GM18499 (cell line): ENCODE measurements around the gene SLC47A2.
"Not testable (repeated sequence)": the region's sequence is repeated elsewhere in the genome, so short reads cannot be mapped to it uniquely, and the experiment has no call there.

Experiments
- ATAC-seq: cut with Tn5 transposase; IDR thresholded peaks from one replicate; pipeline ENCODE4 v1.9.1; 2021; ENCODE audit warnings: moderate number of reproducible peaks; ENCODE audit not compliant: insufficient read depth, unreplicated experiment

SLC47A2 gene

GRCh38 chr17:19673623-19674022 lies 42.8 kb downstream of the SLC47A2 start:
- ATAC-seq: no peak

GRCh38 chr17:19672009-19672750 lies 44.2 kb downstream of the SLC47A2 start:
- ATAC-seq: no peak

GRCh38 chr17:19671433-19671832 lies 45.0 kb downstream of the SLC47A2 start:
- no peak for ATAC-seq

- no peak for ATAC-seq
These were observed 45.5 kb downstream of the SLC47A2 start for GRCh38 chr17:19670908-19671307.

- not testable (repeated sequence) for ATAC-seq
These were observed 46.7 kb downstream of the SLC47A2 start for GRCh38 chr17:19669680-19670079.

GRCh38 chr17:19664821-19665181 lies 51.6 kb downstream of the SLC47A2 start:
- no peak for ATAC-seq

- ATAC-seq: no peak
These were observed 52.1 kb downstream of the SLC47A2 start for GRCh38 chr17:19664136-19664820.

GRCh38 chr17:19663097-19663496 lies 53.3 kb downstream of the SLC47A2 start:
- ATAC-seq: no peak

GRCh38 chr17:19661121-19661520 lies 55.3 kb downstream of the SLC47A2 start:
- no peak for ATAC-seq

- no peak for ATAC-seq
These were observed 56.0 kb downstream of the SLC47A2 start for GRCh38 chr17:19660219-19660870.

GRCh38 chr17:19659366-19660177 lies 56.8 kb downstream of the SLC47A2 start:
- ATAC-seq: no peak

GRCh38 chr17:19656851-19657581 lies 59.4 kb downstream of the SLC47A2 start:
- no peak for ATAC-seq

- ATAC-seq: no peak
These were observed 60.0 kb downstream of the SLC47A2 start for GRCh38 chr17:19656336-19656735.

- ATAC-seq: no peak
These were observed 61.5 kb downstream of the SLC47A2 start for GRCh38 chr17:19654896-19655295.

GRCh38 chr17:19654342-19654886 lies 62.0 kb downstream of the SLC47A2 start:
- ATAC-seq: no peak

- no peak for ATAC-seq
These were observed 63.8 kb downstream of the SLC47A2 start for GRCh38 chr17:19652595-19652994.

GRCh38 chr17:19651451-19652238 lies 64.7 kb downstream of the SLC47A2 start:
- ATAC-seq: no peak

- ATAC-seq: no peak
These were observed 65.6 kb downstream of the SLC47A2 start for GRCh38 chr17:19650826-19651225.

- ATAC-seq: no peak
These were observed 67.2 kb downstream of the SLC47A2 start for GRCh38 chr17:19649274-19649541.
